OCI-LY7 (cell line): ENCODE measurements around the gene RNASE9. TPM values are rescaled to one million over a fixed set of nuclear protein-coding genes. Genes with fewer than 3 reads are reported as not detected.

Experiments used
- BruUV-seq: library from RNA; stranded (reverse); fragments of 400-500 nt; replicated peaks from 2 replicates; lab custom pipeline; 2021; lab: Mats Ljungman, UMichigan
- CTCF ChIA-PET: fragments of 300-600 bp; sonication (Branson Sonifier 250); formaldehyde crosslinking; loops from one replicate; lab custom pipeline; 2022; ENCODE audit warnings: antibody characterized with exemption; ENCODE audit not compliant: unreplicated experiment; lab: Charles Lee
- POLR2A ChIA-PET: fragments of 300-600 bp; sonication (Branson Sonifier 250); formaldehyde crosslinking; loops from one replicate; lab custom pipeline; 2022; ENCODE audit warnings: antibody characterized with exemption; lab: Charles Lee
- DNase-seq: peaks from one replicate; pipeline ENCODE4 v3.0.0-alpha.2; 2015; ENCODE audit warnings: low spot score
- H2AFZ ChIP-seq: fragments of 200-600 bp; sonication (generic), shearing (Covaris generic); 2 replicates; pipeline ENCODE4 v1.6.1; 2014; ENCODE audit warnings: mild to moderate bottlenecking, antibody characterized with exemption, low read length, moderate library complexity
- H3K27ac ChIP-seq: fragments of 200-600 bp; sonication (generic); 2 replicates; pipeline ENCODE4 v1.5.1; 2014; ENCODE audit warnings: mixed run types, low read depth, mild to moderate bottlenecking, moderate library complexity, low read length, inconsistent platforms; ENCODE audit not compliant: poor library complexity, severe bottlenecking
- H3K36me3 ChIP-seq: fragments of 200-600 bp; sonication (generic); 2 replicates; pipeline ENCODE4 v1.6.1; 2014; ENCODE audit warnings: mild to moderate bottlenecking, antibody characterized with exemption, low read length, moderate library complexity, mixed read lengths; ENCODE audit not compliant: insufficient read depth
- H3K4me1 ChIP-seq: fragments of 200-600 bp; sonication (generic); 2 replicates; pipeline ENCODE4 v1.5.1; 2014; ENCODE audit warnings: mild to moderate bottlenecking, low read length; ENCODE audit not compliant: insufficient read depth, poor library complexity, severe bottlenecking
- H3K4me2 ChIP-seq: fragments of 200-600 bp; sonication (generic); 2 replicates; pipeline ENCODE4 v1.6.1; 2014; ENCODE audit warnings: mild to moderate bottlenecking, low read length
- H3K4me3 ChIP-seq: fragments of 200-600 bp; sonication (generic); 2 replicates; pipeline ENCODE4 v1.5.1; 2014; ENCODE audit warnings: mild to moderate bottlenecking, low read depth, low read length; ENCODE audit not compliant: poor library complexity, severe bottlenecking
- H3K79me2 ChIP-seq: fragments of 200-600 bp; sonication (generic); 2 replicates; pipeline ENCODE4 v1.6.1; 2016; ENCODE audit warnings: low read depth, mild to moderate bottlenecking, low read length, moderate library complexity, mixed read lengths; ENCODE audit not compliant: insufficient read depth
- H3K9me2 ChIP-seq: fragments of 200-600 bp; sonication (generic); 2 replicates; pipeline ENCODE4 v1.6.1; 2016; ENCODE audit warnings: mild to moderate bottlenecking, low read length, mixed read lengths; ENCODE audit not compliant: insufficient read depth
- H3K9me3 ChIP-seq: fragments of 200-600 bp; sonication (generic); 2 replicates; pipeline ENCODE4 v1.6.1; 2014; ENCODE audit warnings: mild to moderate bottlenecking, mixed run types, low read length, mixed read lengths
- H4K20me1 ChIP-seq: fragments of 200-600 bp; sonication (generic); 2 replicates; pipeline ENCODE4 v1.6.1; 2014; ENCODE audit warnings: mild to moderate bottlenecking, antibody characterized with exemption, low read length, moderate library complexity, mixed read lengths; ENCODE audit not compliant: insufficient read depth
- CTCF ChIP-seq: fragments of 200-600 bp; sonication (generic); conservative IDR thresholded peaks from 2 replicates; pipeline ENCODE4 v1.5.1; 2014; ENCODE audit warnings: mild to moderate bottlenecking, antibody characterized with exemption, low read length, moderate library complexity, mixed read lengths
- EZH2phosphoT487 ChIP-seq: fragments of 200-600 bp; sonication (generic); IDR thresholded peaks from 2 replicates; pipeline ENCODE4 v1.6.1; 2018; ENCODE audit warnings: low read depth, borderline replicate concordance, mild to moderate bottlenecking, mixed run types, antibody characterized with exemption, low read length, moderate library complexity, mixed read lengths
- intact Hi-C: fragments of 100-400 bp; cut with micrococcal nuclease; formaldehyde crosslinking; loops from one replicate; pipeline ENCODE4 v1.10.0; 2022; ENCODE audit not compliant: unreplicated experiment
- total RNA-seq, 2 experiments: library from RNA; depleted of rRNA in 1 of 2; stranded (reverse); fragments of >200 nt in 1 of 2; shearing (Covaris generic) in 1 of 2; gene quantifications; 2 replicates each; pipeline ENCODE4 v1.2.3, GENCODE V29; 2014 to 2022

RNASE9 gene
- total RNA-seq, 2 experiments from 2014 or later, result not detected

GRCh38 chr14:20530771-20531571 is 29.9 kb downstream of the RNASE9 start:
- no TSS peak for BruUV-seq
- intact Hi-C loops, result loop anchor here (2.0 kb wide), 2 partner anchors 78 to 160 kb away; no protein-coding TSS in a partner anchor

GRCh38 chr14:20529806-20530205 is 31.0 kb downstream of the RNASE9 start:
- intact Hi-C loops, result loop anchor here (2.0 kb wide), 2 partner anchors 79 to 161 kb away; no protein-coding TSS in a partner anchor
- no peak overlapping the region for H3K4me2 ChIP-seq
- no peak overlapping the region for H2AFZ ChIP-seq
- POLR2A ChIA-PET, result no interaction called here
- H3K9me2 ChIP-seq, result no peaks in the 10 kb centered on the region
- DNase-seq, result no peak
- no peaks in the 10 kb centered on the region for H3K79me2 ChIP-seq
- H3K9me3 ChIP-seq, result no peaks in the 10 kb centered on the region
- H4K20me1 ChIP-seq, result no peaks in the 10 kb centered on the region
- no peaks in the 10 kb centered on the region for H3K4me1 ChIP-seq
- no peak overlapping the region for H3K27ac ChIP-seq
- TF ChIP-seq CTCF (no peak), EZH2phosphoT487 (no peak)
- no peak overlapping the region for H3K4me3 ChIP-seq
- no peaks in the 10 kb centered on the region for H3K36me3 ChIP-seq
- BruUV-seq, result no TSS peak
- CTCF ChIA-PET, result no interaction called here

More at GRCh38 chr14:20530771-20531571, 29.9 kb downstream of the RNASE9 start:
- Histone ChIP-seq H3K9me2 (no peaks in the 10 kb centered on the region), H4K20me1 (no peaks in the 10 kb centered on the region), H3K79me2 (no peaks in the 10 kb centered on the region), H3K4me2 (no peak overlapping the region), H3K4me3 (no peak overlapping the region), H3K36me3 (no peaks in the 10 kb centered on the region), H3K9me3 (no peaks in the 10 kb centered on the region), H3K27ac (no peak overlapping the region), H2AFZ (no peak overlapping the region), H3K4me1 (no peaks in the 10 kb centered on the region)
- ChIA-PET POLR2A (interaction anchor here (0.7 kb wide), 2 partner anchors 107 to 197 kb away, joined by 3 read pairs; no protein-coding TSS in a partner anchor), CTCF (interaction anchor here (0.7 kb wide), 1 partner anchor 218 kb away, joined by 3 read pairs; no protein-coding TSS in a partner anchor)
- DNase-seq, result peak; percentile 74
- peak; percentile 88 for TF ChIP-seq CTCF
- TF ChIP-seq EZH2phosphoT487, result no peak

- Histone ChIP-seq H3K36me3 (no peaks in the 10 kb centered on the region), H3K4me1 (no peaks in the 10 kb centered on the region), H2AFZ (no peak overlapping the region), H3K27ac (no peak overlapping the region), H3K9me2 (no peaks in the 10 kb centered on the region), H3K4me3 (no peak overlapping the region), H3K4me2 (no peak overlapping the region), H3K9me3 (no peaks in the 10 kb centered on the region), H3K79me2 (no peaks in the 10 kb centered on the region), H4K20me1 (no peaks in the 10 kb centered on the region)
- DNase-seq, result no peak
- TF ChIP-seq CTCF (no peak), EZH2phosphoT487 (no peak)
- ChIA-PET POLR2A (interaction anchor here (0.8 kb wide), 1 partner anchor 231 kb away, joined by 3 read pairs; no protein-coding TSS in a partner anchor), CTCF (no interaction called here)
- intact Hi-C loops, result no loop called here
- BruUV-seq, result no TSS peak
Measured at GRCh38 chr14:20524027-20524426, 36.8 kb downstream of the RNASE9 start.
